ENCODE data around the gene COPRS. TPM values are rescaled to one million over a fixed set of nuclear protein-coding genes. Genes with fewer than 3 reads are reported as not detected.

Gene COPRS
- total and polyA plus RNA-seq, 4 donors, result 15.4 to 50.6 (median 27.6) TPM

- Histone ChIP-seq H3K27me3 (ENCODE audit: control insufficient read depth in 4 of 4, insufficient read depth in 4 of 4, low read length in 3 of 4) (no peaks in the 10 kb centered on the region), H3K9ac (ENCODE audit: low read depth in 1 of 2, low read length in 2 of 2) (no peak overlapping the region), H3K4me1 (ENCODE audit: control insufficient read depth in 4 of 4, insufficient read depth in 4 of 4, low read length in 3 of 4) (peaks cover 0 to 6% (median 0%) of the 10 kb centered on the region in 4 donors), H3K9me3 (ENCODE audit: control insufficient read depth in 4 of 4, low read length in 3 of 4) (no peaks in the 10 kb centered on the region), H3K27ac (ENCODE audit: low read depth in 1 of 2, low read length in 2 of 2) (no peak overlapping the region), H3K36me3 (ENCODE audit: control insufficient read depth in 4 of 4, insufficient read depth in 3 of 4, low read depth in 1 of 4, low read length in 3 of 4) (peaks cover 13 to 61% (median 26%) of the 10 kb centered on the region in 4 donors), H3K4me3 (ENCODE audit: low read depth in 1 of 3, low read length in 3 of 3) (no peak overlapping the region)
- TF ChIP-seq RAD21 (IDR thresholded peaks at IDR 0.05), result no peak
- no peak for TF ChIP-seq NR2F2 (IDR thresholded peaks at IDR 0.05)
- TF ChIP-seq YY1 (IDR thresholded peaks at IDR 0.05), result no peak
- no peak for TF ChIP-seq CTCF (IDR thresholded peaks at IDR 0.05; ENCODE audit: low read depth, low read length, missing input control)
- no peak for TF ChIP-seq HNF4G (IDR thresholded peaks at IDR 0.05)
- TF ChIP-seq GABPA (IDR thresholded peaks at IDR 0.05 in 1 of 2, conservative IDR thresholded peaks at IDR 0.05 in 1 of 2), result no peak
- no peak for TF ChIP-seq TAF1 (conservative IDR thresholded peaks at IDR 0.05)
- TF ChIP-seq SP1 (IDR thresholded peaks at IDR 0.05), result no peak
- TF ChIP-seq FOXA2 (IDR thresholded peaks at IDR 0.05), result no peak
- TF ChIP-seq, protein P1, sequence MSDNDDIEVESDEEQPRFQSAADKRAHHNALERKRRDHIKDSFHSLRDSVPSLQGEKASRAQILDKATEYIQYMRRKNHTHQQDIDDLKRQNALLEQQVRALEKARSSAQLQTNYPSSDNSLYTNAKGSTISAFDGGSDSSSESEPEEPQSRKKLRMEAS (IDR thresholded peaks at IDR 0.05), result no peak
- no peak for TF ChIP-seq HNF4A (conservative IDR thresholded peaks at IDR 0.05)
- TF ChIP-seq JUND (IDR thresholded peaks at IDR 0.05), result no peak
- TF ChIP-seq FOXA1 (IDR thresholded peaks at IDR 0.05), result no peak
- TF ChIP-seq ATF3 (IDR thresholded peaks at IDR 0.05), result no peak
- TF ChIP-seq ZBTB33 (IDR thresholded peaks at IDR 0.05), result no peak
- TF ChIP-seq EGR1 (IDR thresholded peaks at IDR 0.05; ENCODE audit: low read depth in 2 of 2), result no peak
- TF ChIP-seq RXRA (IDR thresholded peaks at IDR 0.05), result no peak
- TF ChIP-seq, protein P2, sequence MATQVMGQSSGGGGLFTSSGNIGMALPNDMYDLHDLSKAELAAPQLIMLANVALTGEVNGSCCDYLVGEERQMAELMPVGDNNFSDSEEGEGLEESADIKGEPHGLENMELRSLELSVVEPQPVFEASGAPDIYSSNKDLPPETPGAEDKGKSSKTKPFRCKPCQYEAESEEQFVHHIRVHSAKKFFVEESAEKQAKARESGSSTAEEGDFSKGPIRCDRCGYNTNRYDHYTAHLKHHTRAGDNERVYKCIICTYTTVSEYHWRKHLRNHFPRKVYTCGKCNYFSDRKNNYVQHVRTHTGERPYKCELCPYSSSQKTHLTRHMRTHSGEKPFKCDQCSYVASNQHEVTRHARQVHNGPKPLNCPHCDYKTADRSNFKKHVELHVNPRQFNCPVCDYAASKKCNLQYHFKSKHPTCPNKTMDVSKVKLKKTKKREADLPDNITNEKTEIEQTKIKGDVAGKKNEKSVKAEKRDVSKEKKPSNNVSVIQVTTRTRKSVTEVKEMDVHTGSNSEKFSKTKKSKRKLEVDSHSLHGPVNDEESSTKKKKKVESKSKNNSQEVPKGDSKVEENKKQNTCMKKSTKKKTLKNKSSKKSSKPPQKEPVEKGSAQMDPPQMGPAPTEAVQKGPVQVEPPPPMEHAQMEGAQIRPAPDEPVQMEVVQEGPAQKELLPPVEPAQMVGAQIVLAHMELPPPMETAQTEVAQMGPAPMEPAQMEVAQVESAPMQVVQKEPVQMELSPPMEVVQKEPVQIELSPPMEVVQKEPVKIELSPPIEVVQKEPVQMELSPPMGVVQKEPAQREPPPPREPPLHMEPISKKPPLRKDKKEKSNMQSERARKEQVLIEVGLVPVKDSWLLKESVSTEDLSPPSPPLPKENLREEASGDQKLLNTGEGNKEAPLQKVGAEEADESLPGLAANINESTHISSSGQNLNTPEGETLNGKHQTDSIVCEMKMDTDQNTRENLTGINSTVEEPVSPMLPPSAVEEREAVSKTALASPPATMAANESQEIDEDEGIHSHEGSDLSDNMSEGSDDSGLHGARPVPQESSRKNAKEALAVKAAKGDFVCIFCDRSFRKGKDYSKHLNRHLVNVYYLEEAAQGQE (IDR thresholded peaks at IDR 0.05), result no peak
- 92% methylated on average over 9 of the region's 9 CpGs for WGBS
- no peak for DNase-seq (ENCODE audit: low spot score)
These were observed 19.1 kb upstream of the COPRS start for GRCh38 chr17:31877911-31878702.

Data from liver (tissue), 9 donors.